Liver (tissue), 9 donors: ENCODE results near the gene RTCB. TPM values are rescaled to one million over a fixed set of nuclear protein-coding genes. Genes with fewer than 3 reads are reported as not detected.

Experiments
- DNase-seq: peaks from one replicate; pipeline ENCODE4 v3.0.0-alpha.2; 2017; ENCODE audit warnings: low spot score
- H3K27ac ChIP-seq, 2 donors: one replicate each; pipeline ENCODE4 v1.7.0; 2013; ENCODE audit warnings: inconsistent platforms in 2 of 2, low read length in 2 of 2, control low read depth in 1 of 2, low read depth in 1 of 2, mild to moderate bottlenecking in 1 of 2
- H3K27me3 ChIP-seq, 4 donors: one replicate each; pipeline versions ENCODE4 v1.6.1 to v1.7.0; 2013; ENCODE audit warnings: low read length in 3 of 4, inconsistent platforms in 1 of 4, mild to moderate bottlenecking in 1 of 4, moderate library complexity in 1 of 4; ENCODE audit not compliant: control insufficient read depth in 4 of 4, insufficient read depth in 4 of 4
- H3K36me3 ChIP-seq, 4 donors: one replicate each; pipeline versions ENCODE4 v1.6.1 to v1.7.0; 2013; ENCODE audit warnings: low read length in 3 of 4, mild to moderate bottlenecking in 3 of 4, low read depth in 1 of 4, moderate library complexity in 1 of 4; ENCODE audit not compliant: control insufficient read depth in 4 of 4, insufficient read depth in 3 of 4
- H3K4me1 ChIP-seq, 4 donors: one replicate each; pipeline versions ENCODE4 v1.6.1 to v1.7.0; 2013; ENCODE audit warnings: low read length in 3 of 4, mild to moderate bottlenecking in 3 of 4, moderate library complexity in 1 of 4; ENCODE audit not compliant: control insufficient read depth in 4 of 4, insufficient read depth in 4 of 4
- H3K4me3 ChIP-seq, 3 donors: one replicate each; pipeline versions ENCODE4 v1.6.1 to v1.7.0; 2013; ENCODE audit warnings: low read length in 3 of 3, control low read depth in 1 of 3, low read depth in 1 of 3, mild to moderate bottlenecking in 1 of 3
- H3K9ac ChIP-seq, 2 donors: one replicate each; pipeline ENCODE4 v1.7.0; 2013; ENCODE audit warnings: low read length in 2 of 2, mild to moderate bottlenecking in 2 of 2, moderate library complexity in 2 of 2, control low read depth in 1 of 2, low read depth in 1 of 2
- H3K9me3 ChIP-seq, 4 donors: one replicate each; pipeline versions ENCODE4 v1.6.1 to v1.7.0; 2013; ENCODE audit warnings: low read length in 3 of 4; ENCODE audit not compliant: control insufficient read depth in 4 of 4
- EGR1 ChIP-seq, 2 donors: IDR thresholded peaks; 2 replicates each; pipeline ENCODE4 v1.6.1; 2016 to 2018; ENCODE audit warnings: antibody characterized with exemption in 2 of 2, low read depth in 2 of 2
- GABPA ChIP-seq, 2 donors: IDR thresholded peaks in 1 of 2; conservative IDR thresholded peaks in 1 of 2; 2 replicates each; pipeline ENCODE4 v1.6.1; 2016; ENCODE audit warnings: antibody characterized with exemption in 2 of 2, mild to moderate bottlenecking in 1 of 2, moderate library complexity in 1 of 2
- HNF4A ChIP-seq, 2 donors: conservative IDR thresholded peaks; 2 replicates each; pipeline ENCODE4 v1.6.1; 2016; ENCODE audit warnings: antibody characterized with exemption in 2 of 2, mild to moderate bottlenecking in 2 of 2
- JUND ChIP-seq, 2 donors: IDR thresholded peaks; 2 replicates each; pipeline ENCODE4 v1.6.1; 2016; ENCODE audit warnings: antibody characterized with exemption in 2 of 2
- MAX ChIP-seq: IDR thresholded peaks from 2 replicates; pipeline ENCODE4 v1.6.1; 2016; ENCODE audit warnings: antibody characterized with exemption
- NR2F2 ChIP-seq: IDR thresholded peaks from 2 replicates; pipeline ENCODE4 v1.6.1; 2016; ENCODE audit warnings: antibody characterized with exemption
- RAD21 ChIP-seq, 2 donors: IDR thresholded peaks; 2 replicates each; pipeline ENCODE4 v1.6.1; 2016; ENCODE audit warnings: antibody characterized with exemption in 2 of 2, mild to moderate bottlenecking in 2 of 2
- REST ChIP-seq: IDR thresholded peaks from 2 replicates; pipeline ENCODE4 v1.6.1; 2016; ENCODE audit warnings: antibody characterized with exemption, mild to moderate bottlenecking
- RXRA ChIP-seq, 2 donors: IDR thresholded peaks; 2 replicates each; pipeline ENCODE4 v1.6.1; 2017 to 2018; ENCODE audit warnings: antibody characterized with exemption in 2 of 2, mild to moderate bottlenecking in 1 of 2
- SP1 ChIP-seq: IDR thresholded peaks from 2 replicates; pipeline ENCODE4 v1.6.1; 2018; ENCODE audit warnings: antibody characterized with exemption, mild to moderate bottlenecking
- TAF1 ChIP-seq: conservative IDR thresholded peaks from 2 replicates; pipeline ENCODE4 v1.6.1; 2016; ENCODE audit warnings: antibody characterized with exemption, mild to moderate bottlenecking
- YY1 ChIP-seq: IDR thresholded peaks from 2 replicates; pipeline ENCODE4 v1.6.1; 2016; ENCODE audit warnings: antibody characterized with exemption, mild to moderate bottlenecking
- ZBTB33 ChIP-seq: IDR thresholded peaks from 2 replicates; pipeline ENCODE4 v1.6.1; 2016; ENCODE audit warnings: antibody characterized with exemption
- WGBS: extraction: QIAGEN DNeasy Blood & Tissue Kit; methylation state at CpG from one replicate; pipeline ENCODE4 v1.1.7; 2013; 5-methylcytosine and 5-hydroxymethylcytosine counted together
- polyA plus RNA-seq, 2 donors: library from polyadenylated mRNA; stranded (reverse) in 1 of 2; unstranded in 1 of 2; fragments of 200-250 nt in 1 of 2; fragments of >200 nt in 1 of 2; fragmentation: Nextera tagmentation in 1 of 2; extraction: Ambion mirVana in 1 of 2; gene quantifications; one replicate each; pipeline versions ENCODE4 v1.2.1 to v1.2.3, GENCODE V29; 2013 to 2015
- total RNA-seq, 2 donors: library from RNA; depleted of rRNA; stranded (reverse); fragments of >200 nt; gene quantifications; one replicate each; pipeline ENCODE4 v1.2.3, GENCODE V29; 2014
- donor health status: healthy.
- donor health status: healthy.
- donor health status: healthy.
- donor health status: healthy.
- donor health status: healthy.

RTCB gene
- total and polyA plus RNA-seq, 4 donors: 36.7 to 76.7 (median 46.3) TPM

GRCh38 chr22:32409977-32410376, 2.1 kb downstream of the RTCB start:
- Histone ChIP-seq H3K4me1 (peaks cover 6 to 39% (median 20%) of the 10 kb centered on the region in 4 donors), H3K27me3 (no peaks in the 10 kb centered on the region), H3K4me3 (no peak overlapping the region), H3K9me3 (no peaks in the 10 kb centered on the region), H3K9ac (no peak overlapping the region), H3K27ac (no peak overlapping the region), H3K36me3 (peaks cover 4 to 30% (median 25%) of the 10 kb centered on the region in 4 donors)
- no peak for DNase-seq
- no peak for TF ChIP-seq YY1
- no peak for TF ChIP-seq RXRA (IDR thresholded peaks at IDR 0.05)
- no peak for TF ChIP-seq REST
- no peak for TF ChIP-seq JUND (IDR thresholded peaks at IDR 0.05)
- no peak for TF ChIP-seq HNF4A (conservative IDR thresholded peaks at IDR 0.05)
- TF ChIP-seq EGR1 (IDR thresholded peaks at IDR 0.05; ENCODE audit: low read depth in 2 of 2): no peak
- no peak for TF ChIP-seq RAD21 (IDR thresholded peaks at IDR 0.05)
- TF ChIP-seq TAF1: no peak
- no peak for TF ChIP-seq SP1
- TF ChIP-seq ZBTB33: no peak
- WGBS: 89% methylated on average over 9 of the region's 9 CpGs

- no peaks in the 10 kb centered on the region for H3K27me3 ChIP-seq
- H3K9me3 ChIP-seq: no peaks in the 10 kb centered on the region
- H3K4me1 ChIP-seq: peaks cover 6 to 37% (median 20%) of the 10 kb centered on the region in 4 donors
- H3K4me3 ChIP-seq: no peak overlapping the region
- H3K27ac ChIP-seq: no peak overlapping the region
- peak; percentile 21 to 34 for TF ChIP-seq HNF4A (conservative IDR thresholded peaks at IDR 0.05)
- no peak for TF ChIP-seq RAD21 (IDR thresholded peaks at IDR 0.05)
- H3K9ac ChIP-seq: no peak overlapping the region
- DNase-seq: no peak
- H3K36me3 ChIP-seq: peaks cover 9 to 43% (median 30%) of the 10 kb centered on the region in 4 donors
- 45% methylated on average over 2 of the region's 2 CpGs for WGBS
Observed at GRCh38 chr22:32407936-32408335, 4.1 kb downstream of the RTCB start.

- Histone ChIP-seq H3K9me3 (no peaks in the 10 kb centered on the region), H3K9ac (no peak overlapping the region), H3K4me1 (peaks cover 6 to 31% (median 18%) of the 10 kb centered on the region in 4 donors), H3K4me3 (no peak overlapping the region), H3K27ac (no peak overlapping the region), H3K27me3 (no peaks in the 10 kb centered on the region), H3K36me3 (peaks cover 9 to 43% (median 31%) of the 10 kb centered on the region in 4 donors)
- no peak for DNase-seq
- WGBS: 90% methylated on average over 3 of the region's 3 CpGs
- TF ChIP-seq NR2F2 (no peak), RAD21 (IDR thresholded peaks at IDR 0.05) (no peak), RXRA (IDR thresholded peaks at IDR 0.05) (no peak), MAX (no peak), HNF4A (conservative IDR thresholded peaks at IDR 0.05) (no peak), GABPA (IDR thresholded peaks at IDR 0.05 in 1 of 2, conservative IDR thresholded peaks at IDR 0.05 in 1 of 2) (no peak)
Observed at GRCh38 chr22:32407312-32407711, 4.7 kb downstream of the RTCB start.
